ENCODE measurements around the gene SETD3.

Gene SETD3

DNA sequence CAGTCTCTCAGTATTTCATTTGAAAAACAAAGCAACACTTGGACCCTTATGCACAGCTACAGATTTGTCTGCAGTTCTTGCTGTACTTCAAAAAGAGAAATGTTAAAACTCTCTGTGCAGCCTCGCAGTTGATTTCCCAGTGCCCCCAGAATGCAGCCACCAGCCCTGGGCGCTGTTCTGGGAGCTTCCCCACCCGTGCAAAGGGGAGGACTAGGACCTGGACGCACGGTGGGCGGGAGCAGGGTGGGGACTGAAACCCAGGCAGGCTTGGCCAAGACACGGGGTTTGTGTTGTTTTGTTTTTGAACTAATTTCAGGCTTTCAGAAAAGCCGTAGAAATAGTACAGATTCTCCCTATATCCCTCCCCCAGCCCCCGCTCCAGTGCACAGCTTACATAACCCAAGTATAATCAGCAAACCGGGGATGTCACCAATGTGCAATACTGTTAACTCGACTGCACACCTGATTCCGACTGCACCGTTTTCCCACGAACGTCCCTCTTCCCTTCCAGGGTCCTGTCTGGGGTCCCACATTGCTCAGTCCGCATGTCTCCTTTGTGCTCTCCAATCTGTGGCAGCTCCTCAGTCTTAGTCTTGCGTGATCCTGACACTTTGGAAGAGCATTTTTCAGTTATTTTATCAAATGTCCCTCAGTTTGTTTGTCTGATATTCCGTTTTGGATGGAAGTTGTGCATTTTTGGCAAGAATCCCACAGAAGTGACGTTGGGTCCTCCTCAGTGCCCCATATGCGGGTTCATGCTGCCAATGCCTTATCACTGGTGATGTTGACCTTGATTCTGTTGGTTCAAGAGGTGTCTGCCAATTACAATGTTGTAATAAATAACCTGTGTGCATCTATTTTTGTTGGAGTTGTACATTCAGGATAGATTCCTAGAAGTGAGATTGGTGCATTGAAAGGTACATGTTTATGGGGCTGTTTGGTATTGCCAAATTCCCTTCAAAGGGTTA lies 95.9 kb downstream of the SETD3 start:
- no peak for DNase-seq

DNA sequence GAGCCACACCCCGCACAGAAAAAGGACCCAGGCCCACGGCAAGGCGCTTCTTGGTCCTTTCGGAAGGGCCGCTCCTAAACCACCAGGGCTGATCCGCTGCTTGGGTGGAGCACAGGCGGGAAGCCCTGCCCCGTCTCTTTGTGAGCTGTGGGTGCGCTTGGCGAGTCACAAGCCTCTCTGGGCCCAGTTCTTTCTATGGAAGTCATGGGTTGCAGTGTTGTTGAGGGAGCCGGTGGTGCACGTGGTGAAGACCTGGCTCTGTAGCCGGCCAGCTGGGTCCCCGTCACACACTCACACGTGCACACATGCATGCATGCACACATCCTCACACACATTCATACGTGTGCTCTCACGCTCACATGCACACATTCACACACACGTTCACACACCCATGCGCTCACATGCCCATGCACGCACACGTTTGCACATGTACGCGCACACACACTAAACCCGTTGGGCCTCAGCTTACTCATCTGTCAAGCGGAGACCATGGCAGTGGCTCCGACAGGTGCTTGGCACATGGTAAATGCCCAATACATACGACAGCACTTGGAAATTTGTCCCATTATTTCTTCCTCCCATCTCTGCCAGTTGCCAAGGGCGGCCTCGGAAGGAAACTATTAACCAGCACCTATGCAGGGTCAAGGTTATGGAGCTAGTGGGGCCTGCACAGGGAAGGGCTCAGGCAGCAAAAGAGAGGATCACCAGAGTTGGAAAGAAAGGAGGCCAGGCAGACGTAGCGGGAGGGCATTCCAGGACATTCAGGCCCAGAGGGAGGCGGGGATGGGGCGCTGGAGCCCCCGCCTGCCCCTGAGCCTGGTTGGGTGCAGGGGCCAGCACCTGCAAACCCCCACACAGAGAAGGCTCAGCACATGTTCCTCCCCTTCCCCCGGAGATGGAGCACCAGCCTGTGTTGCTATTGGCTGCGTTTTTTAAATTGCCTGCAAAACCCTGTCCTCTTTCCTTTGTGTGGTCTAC lies 96.9 kb downstream of the SETD3 start:
- DNase-seq: no peak

GRCh38 chr14:99382781-99383471 lies 97.7 kb downstream of the SETD3 start:
- no peak for DNase-seq

- DNase-seq: no peak
Observed at GRCh38 chr14:99382071-99382470, 98.6 kb downstream of the SETD3 start.

GRCh38 chr14:99381688-99382060 lies 99.0 kb downstream of the SETD3 start:
- DNase-seq: no peak

GRCh38 chr14:99380991-99381687 lies 99.5 kb downstream of the SETD3 start:
- no peak for DNase-seq

DNA sequence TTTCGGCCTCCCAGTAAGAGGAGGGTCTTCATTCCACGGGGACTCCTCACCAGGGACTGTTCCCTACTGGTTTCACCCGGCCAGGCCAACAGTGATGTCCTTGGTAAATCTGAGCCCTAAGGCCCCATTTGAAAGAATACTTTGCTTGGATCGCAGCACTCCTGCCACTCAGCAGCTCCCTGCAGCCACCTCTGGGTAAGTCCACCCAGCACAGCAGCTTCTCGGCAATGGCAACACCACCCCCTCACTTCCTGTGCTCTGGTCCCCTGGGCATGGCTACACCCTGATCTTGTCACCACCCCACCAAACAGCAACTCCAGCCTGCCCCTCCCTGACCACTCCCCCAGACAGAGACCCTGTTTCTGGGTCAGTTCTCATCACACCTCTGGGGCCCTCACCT lies 100.3 kb downstream of the SETD3 start:
- no peak for DNase-seq

DNA sequence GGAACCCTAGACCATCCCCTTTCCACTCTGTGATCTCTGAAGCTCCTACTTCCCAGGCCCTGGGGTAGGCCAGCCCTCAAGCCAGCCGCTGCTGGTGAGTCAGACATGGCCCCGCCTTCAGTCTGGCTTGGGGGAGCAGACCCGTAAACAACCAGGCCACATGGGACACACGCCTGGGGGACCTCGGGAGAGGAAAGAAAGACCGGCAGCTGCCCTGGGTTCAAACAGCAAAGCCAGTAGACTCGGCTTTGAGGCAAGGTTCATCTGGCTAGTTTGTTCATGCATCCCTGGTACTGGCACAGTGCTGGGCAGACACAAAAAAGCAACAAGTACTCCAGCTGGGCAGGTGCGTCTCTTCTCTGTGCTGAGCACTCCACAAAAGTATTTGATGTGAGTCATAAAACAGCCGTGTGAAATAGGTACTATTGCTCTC lies 101.9 kb downstream of the SETD3 start:
- DNase-seq: no peak

- DNase-seq: no peak
Observed at GRCh38 chr14:99377951-99378350, 102.7 kb downstream of the SETD3 start.

GRCh38 chr14:99374964-99375363 lies 105.7 kb downstream of the SETD3 start:
- no peak for DNase-seq

GRCh38 chr14:99363616-99364290 lies 116.9 kb downstream of the SETD3 start:
- no peak for DNase-seq

DNA sequence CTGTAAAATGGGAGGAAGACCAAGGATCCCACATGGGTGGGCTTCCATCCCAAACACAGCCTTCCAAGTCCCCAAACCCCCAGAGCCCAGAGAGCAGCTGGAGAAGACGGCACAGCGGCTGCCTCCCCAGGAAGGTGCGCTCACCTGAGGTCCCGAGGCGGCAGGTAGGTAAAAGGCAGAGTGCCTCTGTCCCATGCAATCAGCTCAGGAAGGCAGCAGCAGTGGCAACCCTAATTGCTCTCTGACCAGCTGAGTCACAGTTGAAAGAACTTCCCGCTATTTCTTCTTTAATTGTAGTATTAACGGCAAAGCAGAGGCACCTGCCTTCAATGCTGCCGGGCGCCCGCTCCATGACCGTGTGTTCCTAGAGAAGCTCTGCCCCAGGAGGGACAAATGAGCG lies 117.6 kb downstream of the SETD3 start:
- no peak for DNase-seq

DNA sequence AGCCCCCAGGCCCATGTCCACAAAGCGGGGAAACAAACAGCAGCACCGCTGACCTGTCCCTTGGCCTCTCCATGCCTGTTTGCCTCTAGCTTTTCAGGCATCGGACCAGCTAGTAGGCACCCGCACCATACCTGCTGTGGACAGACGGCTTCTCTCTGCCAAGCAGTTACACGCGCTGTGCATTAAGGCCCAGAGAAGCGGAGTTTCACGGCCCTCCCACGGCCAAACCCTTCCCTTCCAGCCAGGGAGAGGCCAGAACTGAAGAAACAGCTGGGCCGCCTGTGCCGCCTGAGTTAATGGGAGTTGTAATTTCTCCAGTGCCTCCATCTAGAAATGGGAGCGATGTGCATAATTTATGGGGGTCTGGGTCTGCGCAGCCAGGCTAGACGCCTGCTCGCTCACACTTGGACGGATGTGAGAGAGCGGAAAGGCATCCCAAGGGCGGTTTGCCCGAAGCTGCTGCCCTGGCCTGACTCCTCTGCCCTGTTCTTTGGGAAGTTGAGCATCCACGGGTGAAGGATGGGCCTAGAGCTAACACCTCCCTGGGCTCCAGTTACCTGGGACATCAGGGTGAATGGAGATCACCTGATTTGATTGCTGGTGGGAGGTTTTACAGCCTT lies 119.0 kb downstream of the SETD3 start:
- DNase-seq: no peak

GRCh38 chr14:99360774-99361595 lies 119.7 kb downstream of the SETD3 start:
- DNase-seq: no peak

- DNase-seq: no peak
Observed at GRCh38 chr14:99359906-99360305, 120.8 kb downstream of the SETD3 start.

DNA sequence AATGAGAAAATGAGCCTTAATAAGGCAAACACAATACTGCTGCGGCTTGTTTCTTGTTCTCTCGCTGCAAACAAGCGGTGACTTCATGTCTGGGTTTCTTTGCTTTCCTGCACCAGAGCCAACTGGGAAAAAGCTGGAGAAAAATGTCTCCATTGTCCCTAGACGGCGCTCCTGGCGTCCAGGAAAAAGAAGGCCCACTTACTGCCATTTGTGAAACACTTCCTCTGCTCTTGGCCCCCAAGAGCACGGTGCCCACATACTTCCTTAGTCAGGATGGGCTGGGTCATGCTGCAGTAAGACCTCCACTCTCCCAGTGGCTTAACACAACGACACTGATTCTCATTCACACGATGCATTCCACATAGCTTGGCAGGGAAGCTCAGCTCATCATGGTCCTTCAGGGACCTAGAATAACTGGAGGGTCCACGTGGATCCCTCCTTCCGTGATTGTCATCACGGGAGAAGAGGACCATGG lies 122.7 kb downstream of the SETD3 start:
- no peak for DNase-seq

DNA sequence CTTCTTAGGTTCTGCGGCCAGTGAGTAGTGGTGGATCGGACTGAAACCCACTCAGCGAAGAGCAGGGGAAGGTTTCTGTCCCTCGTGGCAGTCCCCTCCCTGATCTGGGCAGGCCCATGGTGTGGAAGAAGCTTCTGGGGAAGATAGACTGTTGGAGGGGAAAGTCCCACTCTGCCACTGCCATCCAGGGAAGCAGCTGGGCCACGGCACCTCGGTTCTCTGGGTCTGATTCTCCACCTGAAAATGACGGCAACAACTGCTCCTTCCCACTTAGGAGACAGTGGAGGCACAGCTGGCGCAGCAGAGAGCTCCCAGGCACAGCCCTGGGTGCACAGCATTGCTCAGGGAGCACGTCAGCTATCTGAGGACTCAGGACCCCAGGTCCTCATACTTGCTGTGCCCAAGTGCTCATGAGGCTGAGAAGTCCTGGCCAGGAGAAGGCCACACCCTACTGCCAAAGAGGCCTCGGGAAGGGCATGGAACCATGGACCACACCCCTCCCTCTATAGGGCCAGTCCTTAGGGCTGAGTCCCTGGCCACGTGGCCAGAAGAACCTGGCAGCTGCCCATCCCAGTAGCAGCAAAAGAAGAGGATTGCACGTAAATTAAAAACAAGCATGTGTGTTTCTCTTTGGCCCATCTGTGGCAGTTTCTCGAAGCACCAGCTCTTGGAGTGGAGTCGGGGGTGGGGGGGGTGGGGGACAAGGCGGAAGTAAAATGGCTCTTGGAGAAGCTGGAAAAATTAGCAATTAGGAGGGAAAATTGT lies 123.3 kb downstream of the SETD3 start:
- DNase-seq: no peak

DNA sequence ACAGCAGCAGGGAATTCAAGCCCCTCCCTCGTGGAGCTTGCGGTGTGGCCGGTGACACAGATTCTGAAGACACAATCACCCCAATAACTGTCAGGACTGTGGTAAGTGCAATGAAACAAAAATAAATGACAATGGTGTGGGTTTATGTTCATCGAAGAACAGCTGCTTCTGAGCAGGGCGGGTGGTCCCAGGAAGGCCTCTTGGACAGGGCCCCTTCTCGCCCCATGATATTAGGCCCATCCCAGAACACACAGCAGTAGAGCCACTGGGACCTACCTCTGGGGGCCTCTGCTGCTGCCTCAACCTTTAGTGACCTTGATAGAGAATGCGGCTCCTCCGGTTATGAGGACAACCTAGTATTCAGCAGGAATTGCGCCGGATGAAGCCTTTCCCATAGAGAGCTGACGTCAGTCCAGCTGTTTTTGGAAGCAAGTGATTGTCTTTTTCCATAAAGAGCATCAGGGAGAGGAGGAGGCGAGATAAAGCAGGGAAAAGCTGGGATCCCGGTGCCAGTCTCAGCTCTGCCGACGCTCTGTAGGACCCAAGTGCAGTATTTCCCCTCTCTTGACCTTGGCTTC lies 124.5 kb downstream of the SETD3 start:
- no peak for DNase-seq
